WERI-Rb-1 (cell line): ENCODE results near the gene KLHL26.

ENCODE experiments used
- DNase-seq: peaks from one replicate; pipeline ENCODE4 v3.0.0-alpha.2; 2020
- H3K27ac ChIP-seq: fragments of 250-450 bp; sonication (Bioruptor Pico); 2 replicates; pipeline ENCODE4 v1.5.1; 2020; ENCODE audit warnings: mild to moderate bottlenecking, moderate library complexity
- H3K27me3 ChIP-seq: fragments of 250-450 bp; sonication (Bioruptor Pico); 2 replicates; pipeline ENCODE4 v1.5.1; 2021; ENCODE audit warnings: mild to moderate bottlenecking, low read depth, moderate library complexity; ENCODE audit not compliant: insufficient read depth, severe bottlenecking
- H3K36me3 ChIP-seq: fragments of 250-450 bp; sonication (Bioruptor Pico); 2 replicates; pipeline ENCODE4 v1.5.1; 2020; ENCODE audit warnings: mild to moderate bottlenecking, moderate library complexity
- H3K4me3 ChIP-seq: 2 replicates; pipeline ENCODE4 v1.5.1; 2011; ENCODE audit warnings: low read depth, mild to moderate bottlenecking, control low read depth, low read length
- H3K9me3 ChIP-seq: fragments of 250-450 bp; sonication (Bioruptor Pico); 2 replicates; pipeline ENCODE4 v1.5.1; 2021; ENCODE audit warnings: mild to moderate bottlenecking, moderate library complexity; ENCODE audit not compliant: severe bottlenecking
- CTCF ChIP-seq: IDR thresholded peaks from 2 replicates; pipeline ENCODE4 v1.5.1; 2011; ENCODE audit warnings: low read depth, mild to moderate bottlenecking, control low read depth, inconsistent platforms, low read length

Gene KLHL26

GRCh38 chr19:18639706-18640243 lies 2.9 kb downstream of the KLHL26 start:
- no peak for DNase-seq
- Histone ChIP-seq H3K4me3 (no peak overlapping the region), H3K9me3 (no peaks in the 10 kb centered on the region), H3K27ac (no peak overlapping the region), H3K36me3 (peaks cover 3% of the 10 kb centered on the region; the same call in 1 of the 2 replicates), H3K27me3 (no peaks in the 10 kb centered on the region)
- no peak for TF ChIP-seq CTCF

DNA sequence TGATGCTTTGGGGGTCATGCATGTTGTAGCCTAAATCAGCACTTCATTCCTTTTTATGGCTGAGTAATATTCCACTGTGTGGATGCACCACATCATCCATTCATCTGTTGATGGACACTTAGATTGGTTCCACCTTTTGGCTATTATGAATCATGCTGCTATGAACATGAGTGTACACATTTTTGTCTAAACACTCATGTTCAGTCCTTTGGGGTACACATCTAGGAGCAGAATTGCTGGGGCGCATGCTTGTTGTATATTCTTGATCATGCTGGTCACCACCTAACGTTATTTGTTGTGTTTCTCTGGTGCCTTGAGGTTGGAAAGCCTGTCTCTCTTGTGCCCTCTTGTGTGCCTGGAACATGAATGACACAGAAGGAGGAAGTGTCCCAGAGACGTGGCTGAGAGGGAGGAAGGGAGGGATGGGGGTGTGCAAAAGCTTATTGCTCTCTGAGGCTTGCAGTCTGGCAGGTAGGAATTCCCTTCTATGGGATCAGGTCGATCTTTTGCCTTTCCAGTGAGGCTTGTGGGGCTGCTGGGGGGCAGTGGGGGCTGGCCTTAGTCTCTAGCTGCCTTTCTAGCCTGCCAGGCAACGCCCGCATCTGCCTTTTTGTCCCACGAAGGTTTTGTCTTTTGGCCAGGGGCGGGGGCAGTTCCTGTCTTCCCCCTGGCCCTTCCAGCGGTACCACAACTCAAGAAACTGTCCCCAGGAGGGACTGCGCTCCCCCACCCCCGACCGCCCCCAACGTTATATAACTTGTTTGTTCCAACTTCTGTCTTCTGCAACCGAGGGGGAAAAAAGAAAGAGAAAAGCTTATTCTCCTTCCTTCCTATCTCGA lies 7.6 kb downstream of the KLHL26 start:
- no peak for TF ChIP-seq CTCF
- Histone ChIP-seq H3K9me3 (no peaks in the 10 kb centered on the region), H3K36me3 (peaks cover 3% of the 10 kb centered on the region; the same call in 1 of the 2 replicates), H3K27ac (no peak overlapping the region), H3K27me3 (no peaks in the 10 kb centered on the region), H3K4me3 (no peak overlapping the region)
- DNase-seq = no peak

DNA sequence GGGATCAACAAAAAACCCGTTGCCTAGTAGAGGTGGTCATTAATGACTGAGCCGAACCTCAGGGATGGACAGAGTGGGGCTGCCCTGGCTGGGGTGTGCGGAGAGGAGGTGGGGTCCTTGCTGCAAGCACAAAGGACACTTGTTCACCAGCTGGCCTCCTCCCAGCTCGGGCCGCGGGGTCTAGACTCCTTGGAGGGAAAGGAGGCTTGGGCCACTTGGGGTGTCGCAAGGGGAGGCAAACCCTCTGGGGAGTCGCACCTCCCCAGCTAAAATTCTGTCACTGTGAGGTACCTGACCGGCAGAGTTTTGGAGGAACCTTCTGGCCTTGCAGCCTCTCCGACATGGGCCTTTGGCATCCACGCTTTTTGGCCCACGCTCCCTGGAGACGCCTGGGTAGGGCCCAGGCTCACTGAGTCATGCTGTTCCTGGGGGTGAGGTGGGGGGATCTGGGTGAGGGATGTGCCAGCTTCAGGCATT lies 8.2 kb downstream of the KLHL26 start:
- TF ChIP-seq CTCF = no peak
- Histone ChIP-seq H3K9me3 (no peaks in the 10 kb centered on the region), H3K4me3 (no peak overlapping the region), H3K27ac (no peak overlapping the region), H3K27me3 (no peaks in the 10 kb centered on the region), H3K36me3 (no peaks in the 10 kb centered on the region)
- DNase-seq = no peak

- no peaks in the 10 kb centered on the region for H3K9me3 ChIP-seq
- no peak for DNase-seq
- no peak overlapping the region for H3K4me3 ChIP-seq
- no peaks in the 10 kb centered on the region for H3K27me3 ChIP-seq
- H3K36me3 ChIP-seq = no peaks in the 10 kb centered on the region
- TF ChIP-seq CTCF = no peak
- no peak overlapping the region for H3K27ac ChIP-seq
Measured at GRCh38 chr19:18646535-18647370, 9.9 kb downstream of the KLHL26 start.

DNA sequence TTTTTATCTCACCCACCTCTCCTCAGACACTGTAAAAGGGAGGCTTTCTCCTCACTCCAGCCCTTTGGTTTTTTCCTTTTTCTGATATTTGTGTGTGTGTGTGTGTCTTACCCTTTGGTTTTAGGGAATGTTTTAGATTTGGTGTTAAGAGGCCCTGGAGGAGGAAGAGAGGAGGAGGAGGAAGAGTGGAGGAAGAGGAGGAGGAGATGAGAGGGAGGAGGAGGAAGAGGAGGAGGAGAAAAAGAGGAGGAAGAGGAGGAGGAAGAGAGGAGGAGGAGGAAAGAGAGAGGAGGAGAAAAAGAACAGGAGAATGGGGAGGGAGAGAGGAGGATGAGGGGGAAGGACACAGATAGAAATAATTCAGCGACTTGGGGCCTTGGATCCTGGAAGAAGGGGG lies 10.5 kb downstream of the KLHL26 start:
- DNase-seq = no peak
- no peak for TF ChIP-seq CTCF
- Histone ChIP-seq H3K9me3 (no peaks in the 10 kb centered on the region), H3K27me3 (no peaks in the 10 kb centered on the region), H3K36me3 (no peaks in the 10 kb centered on the region), H3K4me3 (no peak overlapping the region), H3K27ac (no peak overlapping the region)
